H9 (cell line): ENCODE data around the gene RFNG. TPM values are rescaled to one million over a fixed set of nuclear protein-coding genes. Genes with fewer than 3 reads are reported as not detected.

ENCODE experiments used
- DNase-seq: peaks from one replicate; pipeline ENCODE4 v3.0.0-alpha.2; 2017
- H2AFZ ChIP-seq: one replicate; pipeline ENCODE4 v1.6.1; 2013; ENCODE audit warnings: mild to moderate bottlenecking, low read length, control low read depth, moderate library complexity
- H2AK5ac ChIP-seq: 2 replicates; pipeline ENCODE4 v1.6.1; 2013; ENCODE audit warnings: low read length, control low read depth, mixed read lengths; ENCODE audit not compliant: insufficient read length
- H2BK120ac ChIP-seq: one replicate; pipeline ENCODE4 v1.6.1; 2013; ENCODE audit warnings: low read depth, mild to moderate bottlenecking, low read length, control low read depth, inconsistent platforms; ENCODE audit not compliant: poor library complexity, severe bottlenecking
- H2BK12ac ChIP-seq: 2 replicates; pipeline ENCODE4 v1.6.1; 2013; ENCODE audit warnings: low read length, control low read depth, mixed read lengths, low read depth; ENCODE audit not compliant: insufficient read length
- H2BK15ac ChIP-seq: 2 replicates; pipeline ENCODE4 v1.6.1; 2013; ENCODE audit warnings: low read depth, low read length, control low read depth
- H2BK20ac ChIP-seq: one replicate; pipeline ENCODE4 v1.6.1; 2013; ENCODE audit warnings: low read depth, mild to moderate bottlenecking, low read length, control low read depth, inconsistent platforms; ENCODE audit not compliant: poor library complexity, severe bottlenecking
- H2BK5ac ChIP-seq: 2 replicates; pipeline ENCODE4 v1.6.1; 2013; ENCODE audit warnings: low read length, control low read depth, mixed read lengths; ENCODE audit not compliant: insufficient read length
- H3K14ac ChIP-seq: 2 replicates; pipeline ENCODE4 v1.6.1; 2013; ENCODE audit warnings: low read length, control low read depth; ENCODE audit not compliant: insufficient read depth
- H3K18ac ChIP-seq: 2 replicates; pipeline ENCODE4 v1.6.1; 2013; ENCODE audit warnings: low read depth, mild to moderate bottlenecking, mixed read lengths, low read length, control low read depth; ENCODE audit not compliant: insufficient read length
- H3K23ac ChIP-seq: 2 replicates; pipeline ENCODE4 v1.6.1; 2013; ENCODE audit warnings: low read length, control low read depth, mixed read lengths, low read depth; ENCODE audit not compliant: insufficient read length
- H3K23me2 ChIP-seq: 2 replicates; pipeline ENCODE4 v1.6.1; 2013; ENCODE audit warnings: low read depth, mild to moderate bottlenecking, mixed read lengths, low read length, control low read depth; ENCODE audit not compliant: insufficient read length, poor library complexity, severe bottlenecking
- H3K27ac ChIP-seq: 2 replicates; pipeline ENCODE4 v1.5.1; 2013; ENCODE audit warnings: low read length, control low read depth, mixed read lengths, low read depth; ENCODE audit not compliant: insufficient read length
- H3K27me3 ChIP-seq: 2 replicates; pipeline ENCODE4 v1.6.1; 2013; ENCODE audit warnings: low read length, control low read depth, inconsistent platforms; ENCODE audit not compliant: insufficient read depth
- H3K4ac ChIP-seq: 2 replicates; pipeline ENCODE4 v1.6.1; 2013; ENCODE audit warnings: low read depth, mild to moderate bottlenecking, control low read depth, inconsistent platforms, low read length, moderate library complexity
- H3K4me1 ChIP-seq: 2 replicates; pipeline ENCODE4 v1.6.1; 2013; ENCODE audit warnings: low read length, control low read depth, inconsistent platforms; ENCODE audit not compliant: insufficient read depth
- H3K4me2 ChIP-seq: 2 replicates; pipeline ENCODE4 v1.6.1; 2013; ENCODE audit warnings: low read length, control low read depth, mixed read lengths; ENCODE audit not compliant: insufficient read length, insufficient read depth
- H3K56ac ChIP-seq: 2 replicates; pipeline ENCODE4 v1.6.1; 2013; ENCODE audit warnings: low read depth, mild to moderate bottlenecking, mixed read lengths, low read length, control low read depth; ENCODE audit not compliant: insufficient read length
- H3K79me1 ChIP-seq: 2 replicates; pipeline ENCODE4 v1.6.1; 2013; ENCODE audit warnings: low read depth, mild to moderate bottlenecking, moderate library complexity, low read length, control low read depth, inconsistent platforms; ENCODE audit not compliant: insufficient read depth, poor library complexity, severe bottlenecking
- H3K79me2 ChIP-seq: 2 replicates; pipeline ENCODE4 v1.6.1; 2013; ENCODE audit warnings: low read length, control low read depth, inconsistent platforms; ENCODE audit not compliant: insufficient read depth
- H3K9ac ChIP-seq: 2 replicates; pipeline ENCODE4 v1.6.1; 2013; ENCODE audit warnings: low read length, control low read depth, mixed read lengths; ENCODE audit not compliant: insufficient read length; ENCODE audit errors: extremely low read depth
- H3K9me3 ChIP-seq: one replicate; pipeline ENCODE4 v1.6.1; 2013; ENCODE audit warnings: low read depth, low read length, inconsistent platforms; ENCODE audit not compliant: control insufficient read depth
- H3T11ph ChIP-seq: one replicate; pipeline ENCODE4 v1.6.1; 2013; ENCODE audit warnings: mild to moderate bottlenecking, low read length, control low read depth, inconsistent platforms
- H4K20me1 ChIP-seq: one replicate; pipeline ENCODE4 v1.6.1; 2013; ENCODE audit not compliant: control insufficient read depth, insufficient read length, insufficient read depth
- H4K5ac ChIP-seq: 2 replicates; pipeline ENCODE4 v1.6.1; 2013; ENCODE audit warnings: low read depth, mild to moderate bottlenecking, mixed read lengths, low read length, control low read depth; ENCODE audit not compliant: insufficient read length
- H4K8ac ChIP-seq: replicated peaks from 2 replicates; pipeline ENCODE4 v1.6.1; 2013; ENCODE audit warnings: low read length, control low read depth, mixed read lengths, low read depth; ENCODE audit not compliant: insufficient read length
- H4K91ac ChIP-seq: 2 replicates; pipeline ENCODE4 v1.6.1; 2013; ENCODE audit warnings: low read depth, mild to moderate bottlenecking, moderate library complexity, mixed read lengths, low read length, control low read depth; ENCODE audit not compliant: insufficient read length
- H3K27ac Mint-ChIP-seq, 3 experiments: 2 replicates in 2 of 3; 3 replicates in 1 of 3; pipeline ENCODE4 v1.8.0; 2020 to 2021; ENCODE audit warnings: mixed read lengths in 3 of 3, mild to moderate bottlenecking in 1 of 3, moderate library complexity in 1 of 3
- H3K27me3 Mint-ChIP-seq: 2 replicates; pipeline ENCODE4 v1.8.0; 2021; ENCODE audit warnings: low read depth, mild to moderate bottlenecking, moderate library complexity, mixed read lengths
- H3K36me3 Mint-ChIP-seq, 3 experiments: 2 replicates in 2 of 3; 3 replicates in 1 of 3; pipeline ENCODE4 v1.8.0; 2020 to 2021; ENCODE audit warnings: low read depth in 3 of 3, mixed read lengths in 3 of 3; ENCODE audit not compliant: insufficient read depth in 1 of 3
- H3K4me1 Mint-ChIP-seq, 2 experiments: 2 replicates each; pipeline ENCODE4 v1.8.0; 2020; ENCODE audit warnings: mixed read lengths in 2 of 2
- H3K4me3 Mint-ChIP-seq, 2 experiments: 2 replicates in 1 of 2; 3 replicates in 1 of 2; pipeline ENCODE4 v1.8.0; 2020 to 2021; ENCODE audit warnings: mild to moderate bottlenecking in 2 of 2, mixed read lengths in 2 of 2, moderate library complexity in 1 of 2
- H3K9me3 Mint-ChIP-seq, 2 experiments: 2 replicates in 1 of 2; 3 replicates in 1 of 2; pipeline ENCODE4 v1.8.0; 2020; ENCODE audit warnings: mild to moderate bottlenecking in 2 of 2, mixed read lengths in 2 of 2, moderate library complexity in 1 of 2
- WGBS: extraction: QIAGEN DNeasy Blood & Tissue Kit; methylation state at CpG from one replicate; pipeline ENCODE4 v1.1.7; 2013; ENCODE audit warnings: missing lambda C conversion rate, low lambda C conversion rate, mixed read lengths; ENCODE audit not compliant: insufficient read length; ENCODE audit errors: extremely low coverage; 5-methylcytosine and 5-hydroxymethylcytosine counted together
- total RNA-seq: library from RNA; stranded (reverse); gene quantifications from 2 replicates; pipeline ENCODE4 v1.2.1, GENCODE V29; 2021
- TF ChIP-seq, protein P1 (sequence below): fragments of 200-600 bp; sonication (generic); conservative IDR thresholded peaks from 3 replicates; pipeline ENCODE4 v1.8.0; 2021; ENCODE audit warnings: antibody characterized with exemption, mild to moderate bottlenecking

The RFNG gene
- total RNA-seq, 1 experiment from 2014 or later, result 34.0 TPM

- WGBS, result no CpG with 5 or more reads among the region's 40 CpGs
- Histone ChIP-seq H3K4me1 (no peaks in the 10 kb centered on the region), H4K20me1 (no peaks in the 10 kb centered on the region), H3K18ac (no peak overlapping the region), H2BK120ac (no peak overlapping the region), H2BK12ac (no peak overlapping the region), H2BK20ac (no peak overlapping the region), H2AK5ac (no peak overlapping the region), H3K9me3 (no peaks in the 10 kb centered on the region), H3T11ph (no peak overlapping the region), H4K8ac (no peak overlapping the region), H2AFZ (no peak overlapping the region), H2BK5ac (no peak overlapping the region), H3K79me2 (peaks cover 20% of the 10 kb centered on the region; the same call in 1 of the 2 replicates), H3K4me2 (no peak overlapping the region), H3K56ac (no peak overlapping the region), H4K5ac (no peak overlapping the region), H3K23me2 (peaks cover 8% of the 10 kb centered on the region), H3K27me3 (no peaks in the 10 kb centered on the region), H4K91ac (no peak overlapping the region), H2BK15ac (no peak overlapping the region), H3K79me1 (peaks cover 13% of the 10 kb centered on the region), H3K14ac (no peak overlapping the region), H3K4ac (no peak overlapping the region), H3K27ac (no peak overlapping the region), H3K23ac (no peak overlapping the region), H3K9ac (no peak overlapping the region)
- no peak for DNase-seq
- TF ChIP-seq, protein P1, sequence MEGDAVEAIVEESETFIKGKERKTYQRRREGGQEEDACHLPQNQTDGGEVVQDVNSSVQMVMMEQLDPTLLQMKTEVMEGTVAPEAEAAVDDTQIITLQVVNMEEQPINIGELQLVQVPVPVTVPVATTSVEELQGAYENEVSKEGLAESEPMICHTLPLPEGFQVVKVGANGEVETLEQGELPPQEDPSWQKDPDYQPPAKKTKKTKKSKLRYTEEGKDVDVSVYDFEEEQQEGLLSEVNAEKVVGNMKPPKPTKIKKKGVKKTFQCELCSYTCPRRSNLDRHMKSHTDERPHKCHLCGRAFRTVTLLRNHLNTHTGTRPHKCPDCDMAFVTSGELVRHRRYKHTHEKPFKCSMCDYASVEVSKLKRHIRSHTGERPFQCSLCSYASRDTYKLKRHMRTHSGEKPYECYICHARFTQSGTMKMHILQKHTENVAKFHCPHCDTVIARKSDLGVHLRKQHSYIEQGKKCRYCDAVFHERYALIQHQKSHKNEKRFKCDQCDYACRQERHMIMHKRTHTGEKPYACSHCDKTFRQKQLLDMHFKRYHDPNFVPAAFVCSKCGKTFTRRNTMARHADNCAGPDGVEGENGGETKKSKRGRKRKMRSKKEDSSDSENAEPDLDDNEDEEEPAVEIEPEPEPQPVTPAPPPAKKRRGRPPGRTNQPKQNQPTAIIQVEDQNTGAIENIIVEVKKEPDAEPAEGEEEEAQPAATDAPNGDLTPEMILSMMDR, result no peak
- H3K9me3 Mint-ChIP-seq, result no peaks in the 10 kb centered on the region
- peaks cover 21 to 63% (median 54%) of the 10 kb centered on the region in 3 experiments; a peak in 6 of 7 replicates for H3K36me3 Mint-ChIP-seq
- peak overlapping the region in 2 of 3 experiments; percentile 83 to 91; a peak in 2 of 7 replicates for H3K27ac Mint-ChIP-seq
- no peaks in the 10 kb centered on the region for H3K27me3 Mint-ChIP-seq
- no peak overlapping the region for H3K4me3 Mint-ChIP-seq
- peaks cover 1 to 10% of the 10 kb centered on the region in 2 experiments; a peak in 2 of 4 replicates for H3K4me1 Mint-ChIP-seq
These were observed 41.6 kb upstream of the RFNG start for GRCh38 chr17:82092995-82093751.
